H54 (cell line): Measurements from ENCODE around the gene TCF25.

ENCODE experiments used
- DNase-seq: peaks from one replicate; pipeline ENCODE4 v3.0.0; 2011; ENCODE audit warnings: low spot score, mixed read lengths; ENCODE audit not compliant: insufficient read length
- FAIRE-seq: peaks from 3 replicates; lab custom pipeline; 2011; peaks lifted over from hg19 to GRCh38; lab: Jason Lieb, UNC
- POLR2A ChIP-seq: IDR thresholded peaks from 2 replicates; pipeline ENCODE4 v1.6.1; 2011; ENCODE audit warnings: low read depth, mild to moderate bottlenecking, low read length

The TCF25 gene

GRCh38 chr16:89955001-89955685 is 81.8 kb downstream of the TCF25 start:
- DNase-seq (no peak), FAIRE-seq (no peak)

GRCh38 chr16:89956505-89957215 is 83.3 kb downstream of the TCF25 start:
- no peak for FAIRE-seq
- no peak for TF ChIP-seq POLR2A
- no peak for DNase-seq

More at GRCh38 chr16:89955001-89955685, 81.8 kb downstream of the TCF25 start:
- no peak for TF ChIP-seq POLR2A

- FAIRE-seq (no peak), DNase-seq (no peak)
- no peak for TF ChIP-seq POLR2A
Measured at GRCh38 chr16:89957216-89957785, 83.9 kb downstream of the TCF25 start.

- DNase-seq: peak; percentile 85
- TF ChIP-seq POLR2A: no peak
- no peak for FAIRE-seq
Measured at GRCh38 chr16:89958068-89958467, 84.7 kb downstream of the TCF25 start.

- FAIRE-seq: no peak
- no peak for DNase-seq
- TF ChIP-seq POLR2A: no peak
Measured at GRCh38 chr16:89958596-89958995, 85.2 kb downstream of the TCF25 start.

GRCh38 chr16:89960966-89961365 is 87.6 kb downstream of the TCF25 start:
- DNase-seq (no peak), FAIRE-seq (no peak)
- no peak for TF ChIP-seq POLR2A
